ENCODE measurements around the gene GK.

GRCh38 chrX:30643313-30643821 lies 9.9 kb upstream of the GK start:
- TF ChIP-seq POLR2A (IDR thresholded peaks at IDR 0.05; ENCODE audit: low read depth, low read length) (no peak), TAF1 (IDR thresholded peaks at IDR 0.05; ENCODE audit: low read depth, low read length) (no peak), PAX5 (IDR thresholded peaks at IDR 0.05; ENCODE audit: insufficient read depth, low read length, severe bottlenecking) (no peak), SPI1 (IDR thresholded peaks at IDR 0.05; ENCODE audit: low read depth, low read length) (no peak)

Measured in GM12891 (cell line).